Measurements from ENCODE around the gene ACOT8. TPM values are rescaled to one million over a fixed set of nuclear protein-coding genes. Genes with fewer than 3 reads are reported as not detected.

Gene ACOT8
- total RNA-seq, 1 donor from 2014 or later = 23.6 TPM

DNA sequence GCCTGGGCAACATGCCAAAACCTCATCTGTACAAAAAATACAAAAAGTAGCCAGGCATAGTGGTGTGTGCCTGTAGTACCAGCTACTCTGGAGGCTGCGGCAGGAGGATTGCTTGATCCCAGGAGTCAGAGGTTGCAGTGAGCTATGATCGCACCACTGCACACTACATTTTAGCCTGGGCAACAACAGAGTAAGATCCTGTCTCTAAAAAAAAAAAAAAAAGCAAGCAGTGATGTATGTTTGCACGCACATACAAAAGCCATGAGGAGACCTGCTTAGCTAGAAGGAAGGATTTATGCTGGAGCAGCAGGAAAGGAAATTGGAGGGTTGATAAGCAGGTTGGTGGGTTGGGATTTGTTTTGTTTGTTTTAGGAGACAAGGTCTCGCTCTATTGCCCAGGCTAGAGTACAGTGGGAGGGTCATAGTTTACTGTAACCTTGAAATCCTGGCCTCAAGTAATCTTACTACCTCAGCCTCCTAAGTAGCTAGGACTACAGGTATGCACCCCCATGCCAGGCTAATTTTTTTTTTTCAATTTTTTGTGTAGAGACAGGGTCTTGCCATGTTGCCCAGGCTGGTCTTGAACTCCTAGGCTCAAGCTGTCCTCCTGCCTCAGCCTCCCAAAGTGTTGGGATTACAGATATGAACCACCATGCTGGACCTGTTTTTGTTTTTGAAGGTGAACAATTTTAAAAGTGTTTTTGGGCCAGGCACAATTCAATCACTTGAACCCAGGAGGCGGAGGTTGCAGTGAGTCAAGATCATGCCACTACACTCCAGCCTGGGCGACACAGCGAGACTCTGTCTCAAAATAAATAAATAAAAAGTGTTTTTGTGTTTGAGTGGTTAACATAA, 4.3 kb upstream of the ACOT8 start:
- H3K27ac Mint-ChIP-seq (ENCODE audit: unreplicated experiment) = no peak overlapping the region
- no peaks in the 10 kb centered on the region for H3K9me3 Mint-ChIP-seq (ENCODE audit: unreplicated experiment)
- peaks cover 33% of the 10 kb centered on the region for H3K4me1 Mint-ChIP-seq (ENCODE audit: unreplicated experiment)
- TF ChIP-seq, protein P1, sequence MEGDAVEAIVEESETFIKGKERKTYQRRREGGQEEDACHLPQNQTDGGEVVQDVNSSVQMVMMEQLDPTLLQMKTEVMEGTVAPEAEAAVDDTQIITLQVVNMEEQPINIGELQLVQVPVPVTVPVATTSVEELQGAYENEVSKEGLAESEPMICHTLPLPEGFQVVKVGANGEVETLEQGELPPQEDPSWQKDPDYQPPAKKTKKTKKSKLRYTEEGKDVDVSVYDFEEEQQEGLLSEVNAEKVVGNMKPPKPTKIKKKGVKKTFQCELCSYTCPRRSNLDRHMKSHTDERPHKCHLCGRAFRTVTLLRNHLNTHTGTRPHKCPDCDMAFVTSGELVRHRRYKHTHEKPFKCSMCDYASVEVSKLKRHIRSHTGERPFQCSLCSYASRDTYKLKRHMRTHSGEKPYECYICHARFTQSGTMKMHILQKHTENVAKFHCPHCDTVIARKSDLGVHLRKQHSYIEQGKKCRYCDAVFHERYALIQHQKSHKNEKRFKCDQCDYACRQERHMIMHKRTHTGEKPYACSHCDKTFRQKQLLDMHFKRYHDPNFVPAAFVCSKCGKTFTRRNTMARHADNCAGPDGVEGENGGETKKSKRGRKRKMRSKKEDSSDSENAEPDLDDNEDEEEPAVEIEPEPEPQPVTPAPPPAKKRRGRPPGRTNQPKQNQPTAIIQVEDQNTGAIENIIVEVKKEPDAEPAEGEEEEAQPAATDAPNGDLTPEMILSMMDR (IDR thresholded peaks at IDR 0.05) = no peak
- DNase-seq (ENCODE audit: extremely low spot score, unreplicated experiment) = no peak
- peaks cover 2% of the 10 kb centered on the region for H3K36me3 Mint-ChIP-seq (ENCODE audit: unreplicated experiment)
- no peak overlapping the region for H3K4me3 Mint-ChIP-seq (ENCODE audit: unreplicated experiment)
- no peaks in the 10 kb centered on the region for H3K27me3 Mint-ChIP-seq (ENCODE audit: unreplicated experiment)

DNA sequence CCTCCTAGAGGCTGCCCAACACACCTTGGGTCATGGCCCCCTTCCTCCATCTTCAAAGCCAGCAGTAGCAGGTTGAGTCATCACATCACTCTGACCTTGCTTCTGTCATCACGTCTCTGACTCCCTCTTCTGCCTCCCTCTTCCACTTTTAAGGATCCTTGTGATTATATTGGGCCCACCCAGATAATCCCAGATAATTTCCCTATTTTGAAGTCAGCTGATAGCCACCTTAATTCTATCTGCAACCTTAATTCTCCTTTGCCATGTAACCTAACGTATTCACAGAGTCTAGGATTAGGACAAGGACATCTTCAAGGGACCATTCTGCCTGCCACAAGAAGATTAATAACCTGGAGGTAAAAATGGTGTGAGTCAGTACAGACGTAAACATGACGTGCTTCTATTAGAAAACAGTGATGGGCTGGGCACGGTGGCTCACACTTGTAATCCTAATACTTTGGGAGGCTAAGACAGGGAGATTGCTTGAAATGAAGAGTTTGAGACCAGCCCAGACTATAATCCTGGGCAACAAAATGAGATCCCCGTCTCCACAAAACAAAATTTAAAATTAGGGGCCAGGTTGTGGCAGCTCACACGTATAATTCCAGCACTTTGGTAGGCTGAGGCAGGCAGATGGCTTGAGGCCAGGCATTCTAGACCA, 3.5 kb upstream of the ACOT8 start:
- Mint-ChIP-seq H3K27ac (ENCODE audit: unreplicated experiment) (no peak overlapping the region), H3K9me3 (ENCODE audit: unreplicated experiment) (no peaks in the 10 kb centered on the region), H3K36me3 (ENCODE audit: unreplicated experiment) (peaks cover 2% of the 10 kb centered on the region), H3K4me3 (ENCODE audit: unreplicated experiment) (no peak overlapping the region), H3K27me3 (ENCODE audit: unreplicated experiment) (no peaks in the 10 kb centered on the region), H3K4me1 (ENCODE audit: unreplicated experiment) (peaks cover 39% of the 10 kb centered on the region)
- TF ChIP-seq, protein P1 (IDR thresholded peaks at IDR 0.05) = no peak
- DNase-seq (ENCODE audit: extremely low spot score, unreplicated experiment) = no peak

DNA sequence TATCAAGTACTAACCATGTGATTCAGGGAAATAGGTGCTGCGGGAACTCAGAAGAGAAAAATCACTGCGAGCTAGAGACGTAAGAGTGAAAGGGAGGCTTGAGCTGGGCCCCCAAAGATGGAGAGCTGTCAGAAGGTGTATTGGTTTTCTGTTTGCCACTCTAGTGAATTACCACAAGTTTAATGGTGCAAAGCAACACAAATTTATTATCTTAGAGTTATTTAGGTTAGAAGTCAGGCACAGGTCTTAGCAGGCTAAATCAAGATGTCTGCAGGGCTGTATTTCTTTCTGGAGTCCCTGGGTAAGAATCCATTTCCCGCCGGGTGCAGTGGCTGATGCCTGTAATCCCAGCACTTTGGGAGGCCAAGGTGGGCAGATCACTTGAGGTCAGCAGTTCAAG, 2.7 kb upstream of the ACOT8 start:
- no peak overlapping the region for H3K27ac Mint-ChIP-seq (ENCODE audit: unreplicated experiment)
- H3K27me3 Mint-ChIP-seq (ENCODE audit: unreplicated experiment) = no peaks in the 10 kb centered on the region
- no peaks in the 10 kb centered on the region for H3K9me3 Mint-ChIP-seq (ENCODE audit: unreplicated experiment)
- no peak for DNase-seq (ENCODE audit: extremely low spot score, unreplicated experiment)
- H3K4me3 Mint-ChIP-seq (ENCODE audit: unreplicated experiment) = no peak overlapping the region
- H3K4me1 Mint-ChIP-seq (ENCODE audit: unreplicated experiment) = peaks cover 42% of the 10 kb centered on the region
- TF ChIP-seq, protein P1 (IDR thresholded peaks at IDR 0.05) = no peak
- H3K36me3 Mint-ChIP-seq (ENCODE audit: unreplicated experiment) = peaks cover 2% of the 10 kb centered on the region

DNA sequence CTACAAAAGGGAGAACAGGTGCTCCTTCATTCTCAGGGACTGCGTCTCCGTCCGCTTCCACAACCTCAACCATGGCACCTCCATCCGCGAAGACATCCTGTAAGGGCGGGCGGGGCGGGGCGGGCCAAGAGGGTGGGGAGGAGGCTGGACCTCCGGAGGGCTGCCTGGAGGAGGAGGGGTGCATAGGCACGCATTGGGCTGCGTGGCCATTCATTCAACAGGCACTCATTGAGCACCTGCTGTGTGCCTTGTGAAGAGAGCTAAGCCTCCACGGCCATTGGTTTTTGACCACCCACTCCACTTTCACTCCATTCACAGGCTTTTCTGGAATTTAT, 657 bp upstream of the ACOT8 start:
- H3K9me3 Mint-ChIP-seq (ENCODE audit: unreplicated experiment) = no peaks in the 10 kb centered on the region
- peaks cover 45% of the 10 kb centered on the region for H3K4me1 Mint-ChIP-seq (ENCODE audit: unreplicated experiment)
- no peak for DNase-seq (ENCODE audit: extremely low spot score, unreplicated experiment)
- peaks cover 2% of the 10 kb centered on the region for H3K36me3 Mint-ChIP-seq (ENCODE audit: unreplicated experiment)
- peak overlapping the region; percentile 93 for H3K27ac Mint-ChIP-seq (ENCODE audit: unreplicated experiment)
- TF ChIP-seq, protein P1 (IDR thresholded peaks at IDR 0.05) = no peak
- peak overlapping the region; percentile 92 for H3K4me3 Mint-ChIP-seq (ENCODE audit: unreplicated experiment)
- no peaks in the 10 kb centered on the region for H3K27me3 Mint-ChIP-seq (ENCODE audit: unreplicated experiment)

DNA sequence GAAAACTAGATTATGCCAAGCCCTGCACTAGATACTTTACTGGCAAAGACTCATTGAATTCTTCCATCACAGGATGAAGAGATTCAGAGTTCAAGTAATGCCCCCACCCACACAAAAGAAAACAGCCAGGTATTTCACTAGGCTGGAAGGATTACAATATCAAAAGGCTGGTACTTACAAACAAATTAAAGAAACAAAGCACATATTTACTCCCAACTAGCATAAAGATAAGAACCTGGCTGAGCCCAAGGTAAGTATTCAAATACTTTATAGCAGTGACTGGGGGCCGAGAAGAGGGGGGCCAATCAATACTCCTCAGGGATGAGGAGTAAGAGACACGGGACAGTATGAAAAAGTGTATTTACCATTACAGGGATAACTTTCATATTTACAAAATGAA, 3.7 kb downstream of the ACOT8 start:
- TF ChIP-seq, protein P1 (IDR thresholded peaks at IDR 0.05) = no peak
- Mint-ChIP-seq H3K4me1 (ENCODE audit: unreplicated experiment) (peaks cover 27% of the 10 kb centered on the region), H3K27ac (ENCODE audit: unreplicated experiment) (no peak overlapping the region), H3K4me3 (ENCODE audit: unreplicated experiment) (no peak overlapping the region), H3K9me3 (ENCODE audit: unreplicated experiment) (no peaks in the 10 kb centered on the region), H3K27me3 (ENCODE audit: unreplicated experiment) (no peaks in the 10 kb centered on the region), H3K36me3 (ENCODE audit: unreplicated experiment) (peaks cover 11% of the 10 kb centered on the region)
- DNase-seq (ENCODE audit: extremely low spot score, unreplicated experiment) = no peak

Data from osteocyte (in vitro differentiated cells).